MM.1S (cell line): Measurements from ENCODE around the gene SOHLH2.

Experiments used
- DNase-seq: peaks from one replicate; pipeline ENCODE4 v3.0.0-alpha.2; 2015
- H2AFZ ChIP-seq: fragments of 300-600 bp; sonication (generic); 2 replicates; pipeline ENCODE4 v1.6.0; 2016; ENCODE audit warnings: antibody characterized with exemption, low read length
- H3F3A ChIP-seq: fragments of 300-600 bp; sonication (generic); 2 replicates; pipeline ENCODE4 v1.6.1; 2016; ENCODE audit warnings: mild to moderate bottlenecking, antibody characterized with exemption, low read length, moderate library complexity, mixed read lengths; ENCODE audit not compliant: insufficient read depth
- H3K27ac ChIP-seq: fragments of 300-600 bp; sonication (generic); 2 replicates; pipeline ENCODE4 v1.5.1; 2016; ENCODE audit warnings: mild to moderate bottlenecking, low read length
- H3K27me3 ChIP-seq: fragments of 300-600 bp; sonication (generic); replicated peaks from 2 replicates; pipeline ENCODE4 v1.6.0; 2016; ENCODE audit warnings: low read length; ENCODE audit not compliant: insufficient read depth
- H3K36me3 ChIP-seq: fragments of 300-600 bp; sonication (generic); replicated peaks from 2 replicates; pipeline ENCODE4 v1.6.1; 2016; ENCODE audit warnings: mild to moderate bottlenecking, low read length, mixed read lengths; ENCODE audit not compliant: insufficient read depth
- H3K4me1 ChIP-seq: fragments of 300-600 bp; sonication (generic); 2 replicates; pipeline ENCODE4 v1.6.1; 2016; ENCODE audit warnings: low read length, mixed read lengths
- H3K4me2 ChIP-seq: fragments of 300-600 bp; sonication (generic); 2 replicates; pipeline ENCODE4 v1.6.0; 2016; ENCODE audit warnings: low read depth, low read length
- H3K4me3 ChIP-seq: fragments of 300-600 bp; sonication (generic); 2 replicates; pipeline ENCODE4 v1.5.1; 2016; ENCODE audit warnings: low read length, mixed read lengths
- H3K79me2 ChIP-seq: fragments of 300-600 bp; sonication (generic); 2 replicates; pipeline ENCODE4 v1.6.1; 2016; ENCODE audit warnings: mixed run types, low read length, mixed read lengths
- H3K9ac ChIP-seq: fragments of 300-600 bp; sonication (generic); 2 replicates; pipeline ENCODE4 v1.6.1; 2016; ENCODE audit warnings: low read length, mixed read lengths
- H3K9me2 ChIP-seq: fragments of 300-600 bp; sonication (generic); replicated peaks from 2 replicates; pipeline ENCODE4 v1.6.1; 2016; ENCODE audit warnings: mild to moderate bottlenecking, low read length, mixed read lengths; ENCODE audit not compliant: insufficient read depth
- H3K9me3 ChIP-seq: fragments of 300-600 bp; sonication (generic); replicated peaks from 2 replicates; pipeline ENCODE4 v1.6.1; 2016; ENCODE audit warnings: mild to moderate bottlenecking, low read length, mixed read lengths; ENCODE audit not compliant: insufficient read depth
- H4K20me1 ChIP-seq: fragments of 300-600 bp; sonication (generic); 2 replicates; pipeline ENCODE4 v1.6.1; 2016; ENCODE audit warnings: mild to moderate bottlenecking, low read length, moderate library complexity, mixed read lengths; ENCODE audit not compliant: insufficient read depth
- CTCF ChIP-seq: fragments of 300-600 bp; sonication (generic); IDR thresholded peaks from 2 replicates; pipeline ENCODE4 v1.5.1; 2016; ENCODE audit warnings: antibody characterized with exemption, low read length, mixed read lengths
- EZH2 ChIP-seq: fragments of 300-600 bp; sonication (generic); optimal IDR thresholded peaks from 2 replicates; pipeline ENCODE3; 2017; ENCODE audit warnings: low read depth, mild to moderate bottlenecking, antibody characterized with exemption, low read length, mixed read lengths
- EZH2phosphoT487 ChIP-seq: fragments of 300-600 bp; sonication (generic); IDR thresholded peaks from 2 replicates; pipeline ENCODE4 v1.6.1; 2018; ENCODE audit warnings: antibody characterized with exemption, low read length

SOHLH2 gene

GRCh38 chr13:36174923-36175322 lies 39.4 kb downstream of the SOHLH2 start:
- no peaks in the 10 kb centered on the region for H3K36me3 ChIP-seq
- H3K9ac ChIP-seq = no peak overlapping the region
- H3K27ac ChIP-seq = no peak overlapping the region
- no peaks in the 10 kb centered on the region for H3K9me3 ChIP-seq
- no peaks in the 10 kb centered on the region for H4K20me1 ChIP-seq
- no peaks in the 10 kb centered on the region for H3F3A ChIP-seq
- no peaks in the 10 kb centered on the region for H3K4me1 ChIP-seq
- DNase-seq = no peak
- TF ChIP-seq EZH2phosphoT487 (no peak), EZH2 (no peak), CTCF (no peak)
- H2AFZ ChIP-seq = no peak overlapping the region
- H3K79me2 ChIP-seq = no peaks in the 10 kb centered on the region
- H3K9me2 ChIP-seq = no peaks in the 10 kb centered on the region
- no peaks in the 10 kb centered on the region for H3K27me3 ChIP-seq
- H3K4me2 ChIP-seq = no peak overlapping the region
- no peak overlapping the region for H3K4me3 ChIP-seq

GRCh38 chr13:36173571-36174322 lies 40.6 kb downstream of the SOHLH2 start:
- Histone ChIP-seq H3K79me2 (no peaks in the 10 kb centered on the region), H3K27ac (no peak overlapping the region), H3K4me2 (no peak overlapping the region), H3K9me2 (no peaks in the 10 kb centered on the region), H4K20me1 (no peaks in the 10 kb centered on the region), H3K4me3 (no peak overlapping the region), H2AFZ (no peak overlapping the region), H3K36me3 (no peaks in the 10 kb centered on the region), H3K9ac (no peak overlapping the region), H3K4me1 (no peaks in the 10 kb centered on the region), H3K27me3 (no peaks in the 10 kb centered on the region), H3F3A (no peaks in the 10 kb centered on the region), H3K9me3 (no peaks in the 10 kb centered on the region)
- no peak for TF ChIP-seq CTCF
- TF ChIP-seq EZH2phosphoT487 = no peak
- TF ChIP-seq EZH2 = no peak
- DNase-seq = no peak

GRCh38 chr13:36166046-36166445 lies 48.3 kb downstream of the SOHLH2 start:
- H4K20me1 ChIP-seq = no peaks in the 10 kb centered on the region
- no peak for DNase-seq
- no peaks in the 10 kb centered on the region for H3K36me3 ChIP-seq
- H3K9me3 ChIP-seq = no peaks in the 10 kb centered on the region
- no peak overlapping the region for H3K9ac ChIP-seq
- no peak overlapping the region for H3K27ac ChIP-seq
- H3K9me2 ChIP-seq = no peaks in the 10 kb centered on the region
- H3K79me2 ChIP-seq = no peaks in the 10 kb centered on the region
- TF ChIP-seq CTCF (no peak), EZH2 (no peak), EZH2phosphoT487 (no peak)
- H3K4me2 ChIP-seq = no peak overlapping the region
- no peaks in the 10 kb centered on the region for H3K4me1 ChIP-seq
- H3F3A ChIP-seq = no peaks in the 10 kb centered on the region
- no peaks in the 10 kb centered on the region for H3K27me3 ChIP-seq
- no peak overlapping the region for H3K4me3 ChIP-seq
- H2AFZ ChIP-seq = no peak overlapping the region
